Brain microvascular endothelial cell (primary cell): ENCODE results near the gene ADNP2.

ENCODE experiments used
- DNase-seq: peaks from one replicate; pipeline ENCODE4 v3.0.0-alpha.2; 2020
- H3K27ac ChIP-seq: fragments of 250-450 bp; sonication (Bioruptor Pico); 2 replicates; pipeline ENCODE4 v1.5.1; 2020; ENCODE audit warnings: mild to moderate bottlenecking, moderate library complexity
- H3K27me3 ChIP-seq: fragments of 250-450 bp; sonication (Bioruptor Pico); replicated peaks from 2 replicates; pipeline ENCODE4 v1.5.1; 2020; ENCODE audit warnings: mild to moderate bottlenecking
- H3K36me3 ChIP-seq: fragments of 250-450 bp; sonication (Bioruptor Pico); replicated peaks from 2 replicates; pipeline ENCODE4 v1.5.1; 2020; ENCODE audit warnings: mild to moderate bottlenecking
- H3K4me3 ChIP-seq: 2 replicates; pipeline ENCODE4 v1.5.1; 2011; ENCODE audit warnings: low read depth, mild to moderate bottlenecking, control low read depth, low read length, moderate library complexity
- CTCF ChIP-seq: IDR thresholded peaks from 2 replicates; pipeline ENCODE4 v1.5.1; 2011; ENCODE audit warnings: low read depth, mild to moderate bottlenecking, moderate library complexity, low read length, control low read depth, inconsistent platforms; ENCODE audit errors: missing control alignments
- in situ Hi-C: cut with HindIII; loops from 2 replicates; pipeline ENCODE4 v1.10.0; 2017; ENCODE audit warnings: low sequenced_read_pairs, low pct_ligation_motif_present

Gene ADNP2

GRCh38 chr18:80108739-80109675, at the start of gene ADNP2:
Gene ADNP2, plus strand, starts transcription at chr18:80109262. Its CDS starts 8,281 bp downstream, at chr18:80117543.
- no peak for TF ChIP-seq CTCF
- in situ Hi-C loops: no loop called here
- peak within 1 kb of the TSS; percentile 84 for H3K27ac ChIP-seq
- H3K36me3 ChIP-seq: no peaks in the 10 kb centered on the region
- peak; percentile 98 for DNase-seq
- H3K27me3 ChIP-seq: no peaks in the 10 kb centered on the region
- peak within 1 kb of the TSS; percentile 77 for H3K4me3 ChIP-seq

GRCh38 chr18:80059945-80060344, 49.1 kb upstream of the ADNP2 start:
- H3K27ac ChIP-seq: no peak overlapping the region
- in situ Hi-C loops: no loop called here
- no peak overlapping the region for H3K4me3 ChIP-seq
- H3K36me3 ChIP-seq: no peaks in the 10 kb centered on the region
- no peak for DNase-seq
- no peak for TF ChIP-seq CTCF
- no peaks in the 10 kb centered on the region for H3K27me3 ChIP-seq

GRCh38 chr18:80065705-80066104, 43.4 kb upstream of the ADNP2 start:
- Histone ChIP-seq H3K27ac (no peak overlapping the region), H3K27me3 (no peaks in the 10 kb centered on the region), H3K4me3 (no peak overlapping the region), H3K36me3 (no peaks in the 10 kb centered on the region)
- in situ Hi-C loops: no loop called here
- TF ChIP-seq CTCF: no peak
- no peak for DNase-seq

GRCh38 chr18:80067321-80067720, 41.7 kb upstream of the ADNP2 start:
- Histone ChIP-seq H3K36me3 (no peaks in the 10 kb centered on the region), H3K27ac (no peak overlapping the region), H3K4me3 (no peak overlapping the region), H3K27me3 (no peaks in the 10 kb centered on the region)
- no peak for DNase-seq
- in situ Hi-C loops: no loop called here
- TF ChIP-seq CTCF: no peak

GRCh38 chr18:80067897-80068296, 41.2 kb upstream of the ADNP2 start:
- no peak overlapping the region for H3K4me3 ChIP-seq
- H3K27me3 ChIP-seq: no peaks in the 10 kb centered on the region
- in situ Hi-C loops: no loop called here
- H3K36me3 ChIP-seq: no peaks in the 10 kb centered on the region
- no peak for DNase-seq
- no peak overlapping the region for H3K27ac ChIP-seq
- no peak for TF ChIP-seq CTCF
